RWPE2 (cell line): ENCODE results near the gene FAM78A.

Experiments used
- ATAC-seq: fragments of 200-7000 bp; cut with Tn5 transposase; 3 replicates; pipeline ENCODE4 v1.9.1; 2021; ENCODE audit warnings: low read depth
- DNase-seq: peaks from one replicate; pipeline ENCODE4 v3.0.0-alpha.2; 2020; ENCODE audit warnings: low spot score
- H3K27ac ChIP-seq: fragments of 450-650 bp; 2 replicates; pipeline ENCODE4 v1.5.1; 2017; ENCODE audit warnings: mild to moderate bottlenecking; ENCODE audit not compliant: poor library complexity, severe bottlenecking
- H3K27me3 ChIP-seq: fragments of 250-450 bp; sonication (Bioruptor Pico); 2 replicates; pipeline ENCODE4 v1.5.1; 2021; ENCODE audit warnings: mild to moderate bottlenecking, moderate library complexity; ENCODE audit not compliant: insufficient read depth, poor library complexity, severe bottlenecking
- H3K36me3 ChIP-seq: fragments of 250-450 bp; sonication (Bioruptor Pico); 2 replicates; pipeline ENCODE4 v1.5.1; 2020; ENCODE audit warnings: low read depth, mild to moderate bottlenecking, moderate library complexity
- H3K4me1 ChIP-seq: fragments of 250-450 bp; sonication (Bioruptor Pico); 2 replicates; pipeline ENCODE4 v1.5.1; 2021; ENCODE audit warnings: mild to moderate bottlenecking, moderate library complexity; ENCODE audit not compliant: insufficient read depth, poor library complexity, severe bottlenecking
- H3K4me3 ChIP-seq: fragments of 250-450 bp; sonication (Bioruptor Pico); 2 replicates; pipeline ENCODE4 v1.5.1; 2021; ENCODE audit warnings: mild to moderate bottlenecking, moderate library complexity; ENCODE audit not compliant: severe bottlenecking
- H3K9me3 ChIP-seq: fragments of 250-450 bp; sonication (Bioruptor Pico); 2 replicates; pipeline ENCODE4 v1.5.1; 2021; ENCODE audit warnings: mild to moderate bottlenecking, moderate library complexity; ENCODE audit not compliant: severe bottlenecking
- TF ChIP-seq, protein P1 (sequence below): fragments of 450-650 bp; IDR thresholded peaks from one replicate; pipeline ENCODE4 v1.5.1; 2017; ENCODE audit warnings: mild to moderate bottlenecking, moderate library complexity; ENCODE audit not compliant: poor library complexity, severe bottlenecking

The FAM78A gene

DNA sequence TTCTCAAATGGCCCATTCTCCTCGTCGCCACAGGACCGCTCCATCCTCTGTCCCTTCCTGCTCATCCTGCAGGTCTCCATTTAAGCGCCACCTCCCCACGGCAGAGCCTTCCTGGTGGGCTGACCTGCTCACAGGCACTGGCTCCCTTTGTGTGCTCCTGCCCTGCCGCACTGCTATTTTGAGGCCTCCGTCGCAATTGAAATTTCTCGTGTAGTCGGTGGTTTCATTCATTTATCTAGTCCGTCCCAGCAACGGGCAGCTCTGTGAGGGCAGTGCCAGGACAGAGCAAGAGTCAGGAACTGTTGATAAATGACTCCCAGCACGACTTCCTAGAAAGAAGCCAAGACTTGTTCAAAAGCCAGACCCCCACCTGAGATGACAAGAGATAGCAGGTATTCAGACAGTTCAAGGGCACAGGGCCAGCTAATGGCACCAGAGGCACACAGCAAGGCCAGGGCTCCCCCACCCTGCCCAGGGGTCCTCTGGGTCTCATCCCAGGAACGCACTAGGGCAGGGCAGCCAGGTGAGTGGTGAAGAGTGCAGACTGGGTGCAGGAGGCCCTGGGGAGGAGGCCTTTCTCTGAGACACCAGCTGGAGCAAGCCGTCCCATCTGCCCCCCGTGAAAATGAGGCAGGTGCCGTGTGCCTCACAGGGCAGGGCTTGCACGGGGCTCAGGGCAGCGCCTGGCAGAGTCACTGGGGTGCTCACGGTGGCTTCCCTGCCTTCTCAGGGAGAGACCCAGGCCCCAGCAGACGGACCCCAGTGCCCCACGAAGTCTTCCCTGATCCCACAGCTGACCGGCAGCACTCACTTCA lies 36.9 kb downstream of the FAM78A start:
- no peaks in the 10 kb centered on the region for H3K27me3 ChIP-seq
- ATAC-seq (no peak), DNase-seq (peak; percentile 39)
- TF ChIP-seq, protein P1, sequence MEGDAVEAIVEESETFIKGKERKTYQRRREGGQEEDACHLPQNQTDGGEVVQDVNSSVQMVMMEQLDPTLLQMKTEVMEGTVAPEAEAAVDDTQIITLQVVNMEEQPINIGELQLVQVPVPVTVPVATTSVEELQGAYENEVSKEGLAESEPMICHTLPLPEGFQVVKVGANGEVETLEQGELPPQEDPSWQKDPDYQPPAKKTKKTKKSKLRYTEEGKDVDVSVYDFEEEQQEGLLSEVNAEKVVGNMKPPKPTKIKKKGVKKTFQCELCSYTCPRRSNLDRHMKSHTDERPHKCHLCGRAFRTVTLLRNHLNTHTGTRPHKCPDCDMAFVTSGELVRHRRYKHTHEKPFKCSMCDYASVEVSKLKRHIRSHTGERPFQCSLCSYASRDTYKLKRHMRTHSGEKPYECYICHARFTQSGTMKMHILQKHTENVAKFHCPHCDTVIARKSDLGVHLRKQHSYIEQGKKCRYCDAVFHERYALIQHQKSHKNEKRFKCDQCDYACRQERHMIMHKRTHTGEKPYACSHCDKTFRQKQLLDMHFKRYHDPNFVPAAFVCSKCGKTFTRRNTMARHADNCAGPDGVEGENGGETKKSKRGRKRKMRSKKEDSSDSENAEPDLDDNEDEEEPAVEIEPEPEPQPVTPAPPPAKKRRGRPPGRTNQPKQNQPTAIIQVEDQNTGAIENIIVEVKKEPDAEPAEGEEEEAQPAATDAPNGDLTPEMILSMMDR: no peak
- no peaks in the 10 kb centered on the region for H3K36me3 ChIP-seq
- H3K27ac ChIP-seq: no peak overlapping the region
- H3K4me3 ChIP-seq: no peak overlapping the region
- H3K9me3 ChIP-seq: peaks cover 4% of the 10 kb centered on the region
- H3K4me1 ChIP-seq: no peaks in the 10 kb centered on the region

DNA sequence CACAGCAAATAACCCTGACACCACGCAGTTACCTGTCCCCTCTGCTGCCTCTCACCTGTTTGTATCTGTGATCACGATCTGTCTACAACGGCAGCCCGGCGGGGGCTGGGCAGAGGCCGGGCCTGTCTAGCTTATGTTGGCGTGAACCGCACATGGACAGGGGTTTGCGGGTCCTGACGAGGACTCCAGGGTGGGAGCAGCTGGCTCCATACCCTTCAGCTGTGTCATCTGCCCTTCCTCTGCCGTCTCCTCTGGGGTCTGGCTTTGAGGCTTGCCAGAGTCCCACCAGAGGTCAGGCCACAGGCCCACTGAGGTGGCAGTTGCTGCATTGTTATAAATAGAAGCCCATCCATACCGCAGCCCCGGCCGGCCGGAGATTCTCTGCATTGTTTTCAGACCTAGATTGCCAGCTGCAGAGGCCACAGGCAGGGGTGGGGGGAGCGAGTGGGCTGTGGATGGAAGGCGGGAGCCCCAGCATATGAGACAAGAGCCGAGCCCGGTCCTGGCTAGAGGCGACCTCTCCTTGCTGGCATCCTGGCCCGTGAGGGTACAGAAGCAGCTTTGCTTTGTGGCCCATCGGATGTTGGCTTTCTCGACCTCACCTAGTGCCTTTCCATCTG lies 37.8 kb downstream of the FAM78A start:
- ATAC-seq (no peak; the same call in 2 of the 3 replicates), DNase-seq (peak; percentile 60)
- Histone ChIP-seq H3K27me3 (no peaks in the 10 kb centered on the region), H3K4me3 (no peak overlapping the region), H3K27ac (no peak overlapping the region), H3K4me1 (no peaks in the 10 kb centered on the region), H3K9me3 (peaks cover 4% of the 10 kb centered on the region), H3K36me3 (0 out of 2 replicates have a peak, but pooled peaks cover 7% of the 10 kb centered on the region)
- TF ChIP-seq, protein P1: no peak

DNA sequence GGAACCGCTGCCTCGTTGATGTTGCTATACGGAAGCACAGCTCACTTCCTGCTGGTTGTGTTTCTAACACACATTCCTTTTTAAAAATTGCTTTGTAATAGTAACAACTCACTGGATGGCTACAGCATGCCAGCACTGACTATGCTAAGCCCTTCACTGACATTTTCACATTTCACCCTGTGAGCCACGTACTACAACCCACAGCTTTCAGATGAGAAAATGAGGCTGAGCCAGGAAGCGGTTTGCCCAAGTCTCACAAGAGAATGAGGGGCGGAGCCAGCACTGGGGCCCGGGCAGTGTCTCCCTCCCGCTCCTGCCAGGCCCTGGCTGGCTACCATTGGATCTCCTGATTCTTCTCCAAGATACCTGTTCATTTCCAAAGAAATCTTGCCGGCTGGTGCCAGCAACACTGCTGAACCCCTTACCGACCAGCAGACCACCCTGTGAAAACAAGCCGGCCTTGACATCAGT lies 38.3 kb downstream of the FAM78A start:
- H3K27ac ChIP-seq: no peak overlapping the region
- no peaks in the 10 kb centered on the region for H3K27me3 ChIP-seq
- H3K4me1 ChIP-seq: no peaks in the 10 kb centered on the region
- H3K36me3 ChIP-seq: 0 out of 2 replicates have a peak, but pooled peaks cover 12% of the 10 kb centered on the region
- peaks cover 1% of the 10 kb centered on the region for H3K9me3 ChIP-seq
- TF ChIP-seq, protein P1: no peak
- H3K4me3 ChIP-seq: no peak overlapping the region
- peak; percentile 72 for ATAC-seq
- DNase-seq: peak; percentile 54

DNA sequence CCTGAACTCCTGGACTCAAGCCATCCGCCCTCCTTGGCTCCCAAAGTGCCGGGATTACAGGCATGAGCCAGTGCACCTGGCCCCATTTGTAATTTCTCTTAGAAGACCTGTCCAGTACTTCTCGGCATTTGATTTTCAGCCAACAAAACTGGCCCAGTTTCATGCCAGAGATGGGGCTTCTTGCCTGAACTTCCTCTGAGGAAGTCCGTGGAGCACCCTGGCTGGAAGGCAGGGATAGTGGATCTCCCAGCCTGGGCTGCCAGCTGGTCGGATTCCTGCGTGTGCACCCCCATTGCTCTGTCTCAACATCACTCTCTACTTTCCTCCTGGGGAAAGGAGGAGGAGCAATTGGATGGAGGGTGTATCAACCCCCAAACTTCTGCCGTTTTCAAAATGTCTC lies 39.0 kb downstream of the FAM78A start:
- DNase-seq: peak; percentile 11
- TF ChIP-seq, protein P1: no peak
- peaks cover 19% of the 10 kb centered on the region for H3K36me3 ChIP-seq
- no peaks in the 10 kb centered on the region for H3K9me3 ChIP-seq
- no peak for ATAC-seq
- H3K4me1 ChIP-seq: no peaks in the 10 kb centered on the region
- no peak overlapping the region for H3K27ac ChIP-seq
- H3K4me3 ChIP-seq: no peak overlapping the region
- H3K27me3 ChIP-seq: no peaks in the 10 kb centered on the region
